B cell (primary cell): Measurements from ENCODE around the gene RAX2. TPM values are rescaled to one million over a fixed set of nuclear protein-coding genes. Genes with fewer than 3 reads are reported as not detected.
A peak's percentile ranks its signal among the peaks of the same experiment; 100 is the strongest.

ENCODE experiments used
- ATAC-seq: fragments of 200-7000 bp; cut with Tn5 transposase; one replicate; pipeline ENCODE4 v1.10.0; 2021; ENCODE audit warnings: low read depth, mild to moderate bottlenecking, moderate number of reproducible peaks, moderate library complexity
- CTCF ChIA-PET: fragments of 350-600 bp; sonication (Branson Sonifier 250); formaldehyde crosslinking; loops from one replicate; lab custom pipeline; 2021; ENCODE audit warnings: antibody characterized with exemption, inconsistent platforms; lab: Charles Lee
- POLR2A ChIA-PET: fragments of 350-600 bp; sonication (Branson Sonifier 250); formaldehyde crosslinking; loops from one replicate; lab custom pipeline; 2021; ENCODE audit warnings: antibody characterized with exemption; lab: Charles Lee
- DNase-seq: peaks from one replicate; pipeline ENCODE4 v3.0.0; 2013
- H2AFZ ChIP-seq: 2 replicates; pipeline ENCODE4 v1.6.1; 2012; ENCODE audit warnings: mild to moderate bottlenecking, low read depth, low read length; ENCODE audit not compliant: insufficient read depth, poor library complexity, severe bottlenecking
- H3K27ac ChIP-seq, 2 donors: 1 replicate in 1 of 2; 2 replicates in 1 of 2; pipeline ENCODE4 v1.5.1; 2012 to 2013; ENCODE audit warnings: low read length in 2 of 2, mild to moderate bottlenecking in 2 of 2, moderate library complexity in 1 of 2
- H3K27me3 ChIP-seq, 4 experiments: fragments of 200-600 bp in 1 of 4; sonication (generic) in 1 of 4; replicated peaks in 1 of 4; 1 replicate in 2 of 4; 2 replicates in 2 of 4; pipeline versions ENCODE4 v1.6.1 to v1.7.0; 2013 to 2016; ENCODE audit warnings: low read length in 3 of 4, mild to moderate bottlenecking in 2 of 4, mixed read lengths in 1 of 4, moderate library complexity in 1 of 4; ENCODE audit not compliant: insufficient read depth in 4 of 4, control insufficient read depth in 3 of 4; ENCODE audit errors: control extremely low read depth in 1 of 4
- H3K36me3 ChIP-seq, 2 experiments: replicated peaks in 1 of 2; 1 replicate in 1 of 2; 2 replicates in 1 of 2; pipeline versions ENCODE4 v1.6.1 to v1.7.1; 2013; ENCODE audit warnings: low read length in 1 of 2; ENCODE audit not compliant: insufficient read depth in 2 of 2, control insufficient read depth in 1 of 2; ENCODE audit errors: control extremely low read depth in 1 of 2, extremely low read depth in 1 of 2
- H3K4me1 ChIP-seq, 2 donors: fragments of 200-600 bp in 1 of 2; sonication (generic) in 1 of 2; 1 replicate in 1 of 2; 2 replicates in 1 of 2; pipeline versions ENCODE4 v1.5.1 to v1.6.1; 2013 to 2017; ENCODE audit warnings: low read length in 2 of 2; ENCODE audit not compliant: control insufficient read depth in 2 of 2, insufficient read depth in 2 of 2
- H3K4me2 ChIP-seq: replicated peaks from 2 replicates; pipeline ENCODE3; 2012; ENCODE audit warnings: mild to moderate bottlenecking, low read depth, low read length; ENCODE audit not compliant: poor library complexity, severe bottlenecking
- H3K4me3 ChIP-seq, 5 experiments: fragments of 200-600 bp in 1 of 5; sonication (generic) in 1 of 5; 1 replicate in 3 of 5; 2 replicates in 2 of 5; pipeline versions ENCODE4 v1.5.1 to v1.7.0; 2011 to 2016; ENCODE audit warnings: low read length in 4 of 5, mild to moderate bottlenecking in 4 of 5, low read depth in 2 of 5, control low read depth in 1 of 5, moderate library complexity in 1 of 5; ENCODE audit not compliant: insufficient read depth in 1 of 5; ENCODE audit errors: control extremely low read depth in 1 of 5, extremely low read depth in 1 of 5
- H3K79me2 ChIP-seq: fragments of 200-600 bp; sonication (generic); one replicate; pipeline ENCODE4 v1.6.0; 2016; ENCODE audit warnings: low read length; ENCODE audit not compliant: control insufficient read depth, insufficient read depth
- H3K9ac ChIP-seq: fragments of 200-600 bp; sonication (generic); 2 replicates; pipeline ENCODE4 v1.6.1; 2017; ENCODE audit warnings: mild to moderate bottlenecking, low read length, moderate library complexity
- H3K9me3 ChIP-seq, 3 donors: one replicate each; pipeline versions ENCODE4 v1.6.1 to v1.7.1; 2013; ENCODE audit warnings: low read length in 2 of 3; ENCODE audit not compliant: control insufficient read depth in 2 of 3, insufficient read depth in 1 of 3; ENCODE audit errors: control extremely low read depth in 1 of 3
- H4K20me1 ChIP-seq: 2 replicates; pipeline ENCODE4 v1.6.0; 2012; ENCODE audit warnings: mild to moderate bottlenecking, low read length; ENCODE audit not compliant: insufficient read depth, control insufficient read depth, poor library complexity, severe bottlenecking
- H3K27ac Mint-ChIP-seq: one replicate; pipeline ENCODE4 v1.8.0; 2021; ENCODE audit warnings: mixed read lengths
- H3K27me3 Mint-ChIP-seq: one replicate; pipeline ENCODE4 v1.8.0; 2021; ENCODE audit warnings: mixed read lengths
- H3K4me1 Mint-ChIP-seq: one replicate; pipeline ENCODE4 v1.8.0; 2021; ENCODE audit warnings: mixed read lengths
- H3K4me3 Mint-ChIP-seq: one replicate; pipeline ENCODE4 v1.8.0; 2021; ENCODE audit warnings: mixed read lengths
- H3K9me3 Mint-ChIP-seq: one replicate; pipeline ENCODE4 v1.8.0; 2022; ENCODE audit warnings: mixed read lengths; ENCODE audit not compliant: insufficient read depth
- CTCF ChIP-seq: fragments of 200-600 bp; IDR thresholded peaks from one replicate; pipeline ENCODE4 v1.8.0; 2022; ENCODE audit warnings: antibody characterized with exemption, mild to moderate bottlenecking
- EZH2 ChIP-seq: IDR thresholded peaks from 2 replicates; pipeline ENCODE4 v1.6.1; 2012; ENCODE audit warnings: borderline replicate concordance, low read depth, mild to moderate bottlenecking, moderate library complexity, low read length; ENCODE audit not compliant: insufficient read depth, poor library complexity, severe bottlenecking
- WGBS: methylation state at CpG from one replicate; pipeline ENCODE4 v1.1.5; 2013; ENCODE audit warnings: missing lambda C conversion rate; ENCODE audit not compliant: insufficient coverage; 5-methylcytosine and 5-hydroxymethylcytosine counted together
- intact Hi-C: fragments of 100-400 bp; cut with micrococcal nuclease; formaldehyde crosslinking; loops from one replicate; pipeline ENCODE4 v1.10.0; 2022
- polyA plus RNA-seq: library from polyadenylated mRNA; depleted of rRNA; stranded (reverse); fragments of >200 nt; gene quantifications from 2 replicates; pipeline ENCODE4 v1.2.3, GENCODE V29; 2012
- total RNA-seq, 2 donors: library from RNA; stranded (reverse); fragments of 120-200 nt in 1 of 2; gene quantifications; 1 replicate in 1 of 2; 2 replicates in 1 of 2; pipeline versions ENCODE4 v1.2.3 to v1.2.4, GENCODE V29; 2013 to 2022

RAX2 gene
- total and polyA plus RNA-seq, 2 donors (not counting 1 experiment from before 2014, with no cell fraction given) = not detected

DNA sequence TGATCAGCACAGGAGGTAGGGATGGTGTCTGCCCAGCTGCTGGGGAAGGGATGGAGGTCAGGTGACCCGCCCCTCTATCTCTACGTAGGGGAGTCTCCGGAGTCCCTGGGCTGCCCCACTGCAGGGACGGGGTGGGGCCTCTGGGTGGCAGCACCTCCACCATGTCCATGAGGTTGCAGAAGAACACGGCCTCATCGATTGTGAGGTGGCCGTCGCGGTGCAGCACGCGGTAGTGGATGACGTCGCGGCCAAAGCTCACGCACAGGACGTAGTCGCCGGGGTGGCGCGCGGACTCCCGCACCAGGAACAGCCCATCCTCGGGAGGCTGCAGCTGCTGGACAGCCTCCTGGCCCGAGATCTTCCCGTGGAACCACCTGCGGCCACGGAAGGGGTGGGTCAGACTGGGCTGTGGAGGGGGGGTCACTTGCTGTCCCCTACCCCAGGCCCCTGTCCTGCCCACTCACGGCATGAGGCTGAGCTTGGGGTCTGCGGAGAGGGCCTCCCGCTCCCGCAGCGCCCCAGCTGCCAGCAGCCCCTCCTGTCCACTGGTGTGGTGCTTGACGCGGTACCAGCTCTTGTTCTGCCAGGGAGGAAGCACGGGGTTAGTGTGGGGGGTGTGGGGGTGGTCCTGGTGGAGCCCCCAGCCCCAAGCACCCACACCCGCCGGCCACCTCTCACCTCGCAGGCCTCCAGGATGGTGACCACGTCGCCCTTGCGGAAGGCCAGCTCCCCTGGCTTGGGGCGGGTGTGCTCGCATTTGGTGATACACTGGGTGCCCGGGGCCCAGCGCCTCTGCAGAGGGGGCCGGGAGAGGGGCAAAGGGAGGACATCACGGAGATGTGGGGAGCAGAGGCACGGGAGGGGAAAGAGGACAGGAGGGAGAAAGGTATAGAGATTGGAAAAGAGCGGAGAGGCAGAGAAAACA is 11.9 kb upstream of the RAX2 start:
- no peak overlapping the region for H3K27ac ChIP-seq
- TF ChIP-seq EZH2 (no peak), CTCF (peak; percentile 43)
- DNase-seq = peak; percentile 36

DNA sequence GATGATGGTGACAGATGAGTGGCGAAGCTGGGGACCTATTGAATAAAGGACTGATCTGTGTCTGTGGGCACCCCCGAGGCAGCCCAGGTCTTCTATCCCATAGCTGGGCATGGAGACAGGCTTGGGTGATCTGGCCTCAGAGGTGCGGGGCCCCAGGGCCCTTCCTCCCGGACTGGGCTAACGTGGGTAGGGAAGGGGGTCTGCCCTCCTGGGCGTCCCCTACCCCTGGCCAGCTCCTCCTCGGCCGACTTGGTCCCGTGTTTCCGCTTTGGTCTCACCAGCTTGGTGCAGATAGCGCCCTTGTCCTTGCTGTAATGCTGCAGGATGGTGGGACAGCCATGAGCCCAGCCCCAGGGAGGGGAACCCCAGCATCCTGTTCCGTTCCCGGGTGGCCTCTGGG is 10.9 kb upstream of the RAX2 start:
- no peak overlapping the region for H3K27ac Mint-ChIP-seq
- 95% methylated on average over 13 of the region's 13 CpGs for WGBS

More for the DNA sequence above, 11.9 kb upstream of the RAX2 start:
- ChIA-PET POLR2A (no interaction called here), CTCF (interaction anchor here (1.0 kb wide), 1 partner anchor 38 kb away, joined by 3 read pairs; no protein-coding TSS in a partner anchor)
- Mint-ChIP-seq H3K4me3 (peak overlapping the region; percentile 79), H3K9me3 (peaks cover 12% of the 10 kb centered on the region), H3K4me1 (peaks cover 19% of the 10 kb centered on the region), H3K27me3 (no peaks in the 10 kb centered on the region), H3K27ac (no peak overlapping the region)
- 93% methylated on average over 41 of the region's 49 CpGs for WGBS
- Histone ChIP-seq H3K9me3 (peaks cover 0 to 31% (median 21%) of the 10 kb centered on the region in 3 donors), H2AFZ (no peak overlapping the region), H3K27me3 (peaks cover 0 to 2% (median 0%) of the 10 kb centered on the region in 4 experiments), H3K36me3 (no peaks in the 10 kb centered on the region), H3K4me3 (no peak overlapping the region), H3K4me1 (peaks cover 11 to 13% of the 10 kb centered on the region in 2 donors), H4K20me1 (no peaks in the 10 kb centered on the region), H3K9ac (no peak overlapping the region), H3K4me2 (peak overlapping the region; percentile 95), H3K79me2 (no peaks in the 10 kb centered on the region)
- peak; percentile 32 for ATAC-seq
- intact Hi-C loops = no loop called here

More for the DNA sequence above, 10.9 kb upstream of the RAX2 start:
- POLR2A ChIA-PET = no interaction called here
- Histone ChIP-seq H3K9ac (no peak overlapping the region), H3K27me3 (peaks cover 0 to 2% (median 0%) of the 10 kb centered on the region in 4 experiments), H3K9me3 (peaks cover 0 to 31% (median 21%) of the 10 kb centered on the region in 3 donors), H3K4me3 (no peak overlapping the region), H3K4me1 (peaks cover 11 to 13% of the 10 kb centered on the region in 2 donors), H3K27ac (no peak overlapping the region), H3K4me2 (no peak overlapping the region), H4K20me1 (no peaks in the 10 kb centered on the region), H3K36me3 (no peaks in the 10 kb centered on the region), H3K79me2 (no peaks in the 10 kb centered on the region), H2AFZ (no peak overlapping the region)
- no peaks in the 10 kb centered on the region for H3K27me3 Mint-ChIP-seq
- intact Hi-C loops = no loop called here
- no peak overlapping the region for H3K4me3 Mint-ChIP-seq
- no peak for ATAC-seq
- no peak for DNase-seq
- TF ChIP-seq EZH2 (no peak), CTCF (no peak)
- peaks cover 12% of the 10 kb centered on the region for H3K9me3 Mint-ChIP-seq
- CTCF ChIA-PET = no interaction called here
- H3K4me1 Mint-ChIP-seq = peaks cover 18% of the 10 kb centered on the region
